Breast epithelium (tissue), 4 donors: ENCODE data around the gene CAMTA1. TPM values are rescaled to one million over a fixed set of nuclear protein-coding genes. Genes with fewer than 3 reads are reported as not detected.

Experiments used
- DNase-seq, 2 donors: peaks; one replicate each; pipeline ENCODE4 v3.0.0-alpha.2; 2019; ENCODE audit warnings: low spot score in 2 of 2
- H3K27ac ChIP-seq, 2 donors: fragments of 200-600 bp; sonication (generic) in 1 of 2; one replicate each; pipeline ENCODE4 v1.5.1; 2016 to 2019; ENCODE audit warnings: mild to moderate bottlenecking in 1 of 2
- H3K27me3 ChIP-seq, 2 donors: fragments of 200-600 bp; sonication (generic) in 1 of 2; one replicate each; pipeline versions ENCODE4 v1.5.1 to v1.6.0; 2017 to 2019; ENCODE audit warnings: control low read depth in 1 of 2, mild to moderate bottlenecking in 1 of 2
- H3K36me3 ChIP-seq: fragments of 200-600 bp; one replicate; pipeline ENCODE4 v1.5.1; 2019
- H3K4me1 ChIP-seq, 2 donors: fragments of 200-600 bp; sonication (generic); one replicate each; pipeline ENCODE4 v1.5.1; 2016 to 2019; ENCODE audit warnings: control low read depth in 1 of 2
- H3K4me3 ChIP-seq, 3 donors: fragments of 200-600 bp; sonication (generic); 1 replicate in 2 of 3; 2 replicates in 1 of 3; pipeline ENCODE4 v1.5.1; 2016 to 2019; ENCODE audit warnings: mild to moderate bottlenecking in 3 of 3, moderate library complexity in 2 of 3
- H3K9me3 ChIP-seq, 2 donors: fragments of 200-600 bp; sonication (generic) in 1 of 2; one replicate each; pipeline ENCODE4 v1.5.1; 2016 to 2019; ENCODE audit warnings: control low read depth in 1 of 2
- CTCF ChIP-seq, 3 donors: fragments of 450-650 bp; IDR thresholded peaks; one replicate each; pipeline ENCODE4 v1.5.1; 2016 to 2017; ENCODE audit warnings: antibody characterized with exemption in 3 of 3, mild to moderate bottlenecking in 3 of 3, moderate library complexity in 3 of 3
- POLR2A ChIP-seq: fragments of 450-650 bp; IDR thresholded peaks from one replicate; pipeline ENCODE4 v1.6.1; 2016; ENCODE audit warnings: antibody characterized with exemption, mild to moderate bottlenecking, moderate library complexity
- POLR2AphosphoS5 ChIP-seq, 3 donors: sonication (generic); formaldehyde crosslinking; IDR thresholded peaks; one replicate each; pipeline ENCODE4 v1.6.1; 2017; ENCODE audit warnings: antibody characterized with exemption in 3 of 3
- intact Hi-C: fragments of 100-400 bp; cut with DNase I; formaldehyde crosslinking; loops from one replicate; pipeline ENCODE4 v1.15.1; 2023; ENCODE audit warnings: low total_unique reads
- total RNA-seq, 3 donors: library from RNA; depleted of rRNA; stranded (reverse); fragments of >200 nt; gene quantifications; one replicate each; pipeline ENCODE4 v1.1.0, GENCODE V29; 2016

CAMTA1 gene
- total RNA-seq, 3 donors from 2014 or later: 53.4 to 84.0 (median 61.9) TPM

- Histone ChIP-seq H3K27me3 (no peaks in the 10 kb centered on the region), H3K9me3 (no peaks in the 10 kb centered on the region), H3K27ac (no peak overlapping the region), H3K36me3 (no peaks in the 10 kb centered on the region), H3K4me3 (no peak overlapping the region), H3K4me1 (peaks cover 0 to 8% of the 10 kb centered on the region in 2 donors)
- intact Hi-C loops: no loop called here
- TF ChIP-seq POLR2AphosphoS5 (IDR thresholded peaks at IDR 0.05) (no peak), POLR2A (no peak), CTCF (IDR thresholded peaks at IDR 0.05) (no peak)
- no peak for DNase-seq
Measured at GRCh38 chr1:6885426-6885825, 100.2 kb downstream of the CAMTA1 start.

GRCh38 chr1:6886523-6886922 is 101.3 kb downstream of the CAMTA1 start:
- H3K9me3 ChIP-seq: no peaks in the 10 kb centered on the region
- no peak for TF ChIP-seq POLR2AphosphoS5 (IDR thresholded peaks at IDR 0.05)
- TF ChIP-seq CTCF (IDR thresholded peaks at IDR 0.05): no peak
- TF ChIP-seq POLR2A: no peak
- intact Hi-C loops: no loop called here

GRCh38 chr1:6888268-6888667 is 103.0 kb downstream of the CAMTA1 start:
- no peak for TF ChIP-seq CTCF (IDR thresholded peaks at IDR 0.05)
- no peak for TF ChIP-seq POLR2AphosphoS5 (IDR thresholded peaks at IDR 0.05)
- TF ChIP-seq POLR2A: no peak
- intact Hi-C loops: no loop called here
- Histone ChIP-seq H3K4me1 (peaks cover 0 to 8% of the 10 kb centered on the region in 2 donors), H3K9me3 (no peaks in the 10 kb centered on the region), H3K27ac (no peak overlapping the region), H3K36me3 (no peaks in the 10 kb centered on the region), H3K4me3 (no peak overlapping the region), H3K27me3 (no peaks in the 10 kb centered on the region)
- DNase-seq: no peak

More at GRCh38 chr1:6886523-6886922, 101.3 kb downstream of the CAMTA1 start:
- H3K4me3 ChIP-seq: no peak overlapping the region
- H3K27ac ChIP-seq: no peak overlapping the region
- peaks cover 0 to 8% of the 10 kb centered on the region in 2 donors for H3K4me1 ChIP-seq
- no peaks in the 10 kb centered on the region for H3K27me3 ChIP-seq
- DNase-seq: no peak
- H3K36me3 ChIP-seq: no peaks in the 10 kb centered on the region

- Histone ChIP-seq H3K4me1 (peaks cover 0 to 8% of the 10 kb centered on the region in 2 donors), H3K36me3 (no peaks in the 10 kb centered on the region), H3K4me3 (no peak overlapping the region), H3K9me3 (no peaks in the 10 kb centered on the region), H3K27me3 (no peaks in the 10 kb centered on the region), H3K27ac (no peak overlapping the region)
- intact Hi-C loops: no loop called here
- no peak for TF ChIP-seq POLR2AphosphoS5 (IDR thresholded peaks at IDR 0.05)
- no peak for TF ChIP-seq CTCF (IDR thresholded peaks at IDR 0.05)
- no peak for TF ChIP-seq POLR2A
- no peak for DNase-seq
Measured at GRCh38 chr1:6888870-6889269, 103.6 kb downstream of the CAMTA1 start.

GRCh38 chr1:6889875-6890480 is 104.7 kb downstream of the CAMTA1 start:
- intact Hi-C loops: no loop called here
- H3K36me3 ChIP-seq: no peaks in the 10 kb centered on the region
- no peak overlapping the region for H3K4me3 ChIP-seq
- no peaks in the 10 kb centered on the region for H3K9me3 ChIP-seq
- H3K4me1 ChIP-seq: peaks cover 0 to 8% of the 10 kb centered on the region in 2 donors
- TF ChIP-seq CTCF (IDR thresholded peaks at IDR 0.05) (peak in 2 of 3 donors; percentile 70 to 74), POLR2A (no peak)
- H3K27ac ChIP-seq: no peak overlapping the region
- no peaks in the 10 kb centered on the region for H3K27me3 ChIP-seq
- DNase-seq: no peak
